SKM-1 (cell line): ENCODE measurements around the gene MOB1A.
"Not testable (repeated sequence)": the region's sequence is repeated elsewhere in the genome, so short reads cannot be mapped to it uniquely, and the experiment has no call there.

ENCODE experiments used
- DNase-seq: peaks from one replicate; lab custom pipeline; 2025; ENCODE audit not compliant: unreplicated experiment; lab: John Stamatoyannopoulos, UW

Gene MOB1A

DNA sequence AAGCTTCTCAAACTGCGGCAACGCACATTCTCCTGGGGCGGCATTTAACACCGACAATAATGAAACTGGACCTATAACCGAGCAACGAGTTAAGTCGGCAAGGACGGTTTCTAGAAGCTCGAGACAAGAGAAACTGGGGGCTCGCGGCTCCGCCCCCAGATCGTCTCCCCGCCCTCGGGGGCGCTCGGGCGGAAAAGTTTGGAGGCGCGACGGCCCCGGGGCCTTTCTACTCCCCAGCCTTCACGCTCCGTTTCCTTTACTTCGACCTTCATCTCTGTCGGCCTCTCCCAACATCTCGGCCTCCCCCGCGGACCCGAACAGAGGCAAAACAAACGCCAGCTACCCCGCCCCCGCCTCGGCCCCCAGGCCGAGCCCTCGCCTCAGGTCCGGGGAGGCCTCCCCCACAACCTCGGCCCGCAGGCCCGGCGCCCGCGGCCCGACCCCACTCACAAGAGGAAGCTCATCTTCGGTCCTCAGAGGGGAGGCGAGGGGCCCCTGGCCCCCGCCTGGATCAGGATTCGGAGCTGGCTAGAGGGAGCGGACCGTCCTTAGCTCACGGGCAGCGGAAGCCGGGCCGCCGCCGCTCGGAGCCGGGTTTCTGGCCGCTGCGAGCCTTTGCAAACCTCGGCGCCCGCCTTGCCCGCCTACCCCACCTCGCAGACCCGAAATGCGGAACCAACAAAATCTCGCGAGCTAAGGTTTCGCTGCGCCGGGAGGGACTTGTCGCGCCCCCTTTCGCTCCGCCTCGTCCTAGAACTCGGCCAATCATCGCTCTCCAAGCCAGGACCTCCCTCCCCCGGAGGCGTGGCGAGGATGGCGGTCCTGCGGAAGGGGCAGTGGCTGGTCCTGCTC lies at the start of gene MOB1A:
TSS of gene MOB1A (minus strand) at position 669 of the 852 bp plus-strand sequence. CDS start at position 464, 205 bp downstream.
- peak; percentile 94 for DNase-seq

- no peak for DNase-seq
Measured at GRCh38 chr2:74227646-74228045, 49.0 kb upstream of the MOB1A start.

DNA sequence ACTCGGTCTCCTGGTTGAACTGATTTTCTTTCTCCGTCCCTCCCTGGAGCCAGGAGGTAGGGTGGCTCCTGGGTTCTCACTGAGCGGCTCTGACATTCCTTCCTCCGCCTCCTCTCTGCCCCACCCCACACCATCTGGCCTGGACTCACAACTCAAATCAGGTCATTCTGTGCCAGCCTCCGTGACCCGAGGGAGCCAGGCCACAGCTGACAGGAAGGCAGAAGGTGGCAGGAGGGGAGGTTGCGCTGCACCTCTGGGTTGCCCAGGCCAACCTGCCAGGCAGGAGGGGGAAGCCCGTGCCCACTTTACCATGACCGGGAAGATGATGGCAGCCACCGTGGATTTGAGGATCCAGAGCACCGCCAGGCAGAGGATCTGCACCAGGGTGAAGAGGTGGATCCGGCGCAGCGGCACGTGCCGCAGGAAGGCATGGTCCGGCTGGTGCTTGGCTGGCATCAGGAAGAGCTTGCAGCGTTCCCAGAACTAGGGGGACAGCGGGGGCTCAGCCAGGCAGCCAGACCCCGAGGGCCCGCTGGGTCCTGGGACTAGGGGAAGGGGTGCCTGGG lies 48.1 kb upstream of the MOB1A start:
- DNase-seq: no peak

DNA sequence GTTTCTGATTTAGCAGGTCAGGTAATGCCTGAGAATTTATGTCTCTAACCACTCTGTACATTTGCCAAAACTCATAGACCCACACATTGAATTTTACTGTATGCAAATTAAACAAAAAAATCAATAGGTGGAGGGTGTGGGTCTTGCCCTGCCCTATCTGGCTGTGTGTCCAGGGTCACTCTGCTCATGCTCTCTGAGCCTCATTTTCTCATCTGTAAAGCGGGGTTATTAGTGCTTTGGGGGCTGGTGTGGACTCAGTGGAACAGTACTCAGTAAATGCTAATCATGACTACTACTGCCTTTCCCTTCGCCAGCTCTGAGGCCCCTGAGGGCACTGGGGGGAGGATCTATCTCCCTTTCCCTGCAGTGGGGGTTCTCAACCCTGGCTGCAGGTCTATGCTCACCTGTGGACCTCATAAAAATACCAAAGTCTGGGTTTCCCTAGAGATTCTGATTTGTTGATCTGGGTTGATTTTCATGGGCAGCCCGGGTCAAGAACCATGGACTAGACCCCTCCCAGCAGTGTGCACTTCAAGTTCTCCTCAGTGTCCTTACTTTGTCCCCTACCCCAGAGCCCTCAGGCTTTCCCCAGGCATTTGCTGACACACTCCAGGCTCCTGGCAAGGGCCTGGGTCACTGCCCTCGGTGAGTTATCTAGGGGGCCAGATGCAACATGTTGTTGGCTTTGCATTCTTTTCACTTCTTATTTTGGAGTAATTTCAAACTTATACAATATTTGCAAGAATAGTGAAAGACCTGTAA lies 47.2 kb upstream of the MOB1A start:
- DNase-seq: no peak

DNA sequence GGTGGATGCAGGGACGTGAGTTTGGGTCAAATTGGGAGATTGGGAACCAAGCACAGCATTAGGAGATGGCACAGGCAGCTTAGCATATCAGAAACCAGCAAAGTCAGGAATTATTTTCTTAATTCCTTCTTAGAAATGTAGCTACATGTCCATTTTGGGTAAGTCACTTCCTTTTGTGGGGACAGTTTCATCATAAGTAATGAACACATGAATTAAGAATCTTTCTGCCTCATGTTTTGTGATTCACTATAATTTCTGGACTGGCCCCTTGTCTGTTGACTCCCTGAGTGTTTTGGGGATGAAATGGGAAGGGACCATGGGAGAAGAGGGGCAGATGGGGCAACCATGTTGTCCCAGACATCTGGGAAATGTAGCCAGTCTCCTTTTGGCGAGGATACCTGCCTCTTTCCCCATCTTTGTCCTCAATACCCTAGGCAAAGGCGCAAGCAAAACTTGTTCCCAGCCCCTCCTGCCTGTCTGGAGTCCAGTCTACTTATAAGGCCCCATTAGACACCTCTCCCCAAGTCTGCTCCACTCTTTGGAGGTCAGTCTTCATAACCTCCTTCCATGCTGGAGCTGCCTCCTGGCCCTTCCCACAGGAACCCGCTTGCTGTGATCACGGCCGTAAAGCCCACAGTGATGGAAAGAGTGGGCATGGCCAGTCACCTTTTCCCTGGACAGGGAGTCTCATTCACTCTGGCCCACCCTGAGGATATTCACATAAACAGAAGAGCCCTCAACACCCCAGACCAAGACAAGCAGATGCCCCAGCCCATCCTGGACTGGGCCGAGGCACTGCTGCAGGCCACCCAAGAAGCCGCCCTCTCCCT lies 45.5 kb upstream of the MOB1A start:
- DNase-seq: no peak

DNA sequence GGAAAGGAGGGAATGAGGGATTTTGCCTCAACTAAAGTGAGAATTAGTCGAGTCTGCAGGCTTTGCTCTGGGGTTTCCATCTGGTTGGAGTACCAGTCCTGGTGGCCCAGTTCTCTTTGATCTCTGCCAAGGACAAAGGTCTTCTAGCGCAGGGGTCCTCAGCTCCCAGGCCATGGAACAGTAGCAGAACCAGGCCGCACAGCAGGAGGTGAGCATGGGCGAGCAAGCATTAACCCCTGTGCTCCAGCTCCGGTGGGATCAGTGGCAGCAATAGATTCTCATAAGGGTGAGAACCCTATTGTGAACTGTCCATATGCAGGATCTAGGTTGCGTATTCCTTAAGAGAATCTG lies 43.6 kb upstream of the MOB1A start:
- no peak for DNase-seq

DNA sequence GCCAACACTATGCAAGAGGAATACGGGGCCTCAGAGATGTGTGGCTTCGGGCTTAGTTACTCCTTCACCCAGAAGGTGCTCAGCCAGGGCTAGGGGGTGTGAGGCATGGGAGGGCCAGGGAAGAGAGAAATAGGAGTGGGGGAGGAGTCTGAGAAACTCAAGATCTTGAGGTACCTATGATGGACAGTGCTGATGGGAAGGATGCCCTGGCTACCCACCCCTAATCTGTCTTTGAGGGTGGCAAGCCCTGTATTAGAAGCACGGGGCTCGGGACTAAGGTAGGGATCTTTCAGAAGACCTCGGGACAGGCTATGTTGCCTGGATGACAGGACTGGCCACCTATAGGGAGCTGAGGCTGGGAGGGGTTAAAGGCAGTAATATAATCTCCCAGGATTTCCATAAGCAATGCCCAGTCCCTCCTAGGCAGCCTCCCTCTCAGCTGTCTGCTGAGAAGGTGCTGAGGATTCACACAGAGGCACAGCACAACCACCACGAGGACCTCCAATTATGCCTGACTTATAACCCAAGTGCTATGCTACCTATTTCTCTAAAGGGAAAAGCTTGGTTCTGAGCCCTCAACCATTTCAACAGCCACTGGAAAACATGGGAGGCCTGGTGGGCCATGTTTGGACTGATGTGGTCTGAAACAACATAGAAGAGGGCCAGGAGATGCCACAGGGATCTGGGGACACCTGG lies 43.1 kb upstream of the MOB1A start:
- DNase-seq: no peak

DNA sequence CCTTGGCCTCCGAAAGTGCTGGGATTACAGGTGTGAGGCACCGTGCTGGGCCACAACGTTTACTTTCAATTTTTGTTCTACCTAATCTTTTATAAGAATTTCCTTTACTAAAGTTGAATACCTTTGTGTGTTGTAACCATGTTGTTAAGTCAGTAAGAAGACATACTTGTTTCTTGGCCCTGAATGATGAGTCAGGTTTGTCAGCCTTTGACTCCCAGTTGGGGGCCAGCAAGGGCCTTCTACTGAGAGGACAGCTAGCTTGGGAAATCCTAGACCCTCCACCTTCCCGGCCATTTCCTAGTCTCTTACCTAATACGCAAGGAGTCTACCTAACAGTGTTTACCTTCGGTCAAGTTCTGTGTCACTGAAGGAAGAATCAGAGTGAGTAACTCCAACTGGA lies 42.4 kb upstream of the MOB1A start:
- no peak for DNase-seq

- no peak for DNase-seq
Measured at GRCh38 chr2:74219846-74220486, 41.3 kb upstream of the MOB1A start.

DNA sequence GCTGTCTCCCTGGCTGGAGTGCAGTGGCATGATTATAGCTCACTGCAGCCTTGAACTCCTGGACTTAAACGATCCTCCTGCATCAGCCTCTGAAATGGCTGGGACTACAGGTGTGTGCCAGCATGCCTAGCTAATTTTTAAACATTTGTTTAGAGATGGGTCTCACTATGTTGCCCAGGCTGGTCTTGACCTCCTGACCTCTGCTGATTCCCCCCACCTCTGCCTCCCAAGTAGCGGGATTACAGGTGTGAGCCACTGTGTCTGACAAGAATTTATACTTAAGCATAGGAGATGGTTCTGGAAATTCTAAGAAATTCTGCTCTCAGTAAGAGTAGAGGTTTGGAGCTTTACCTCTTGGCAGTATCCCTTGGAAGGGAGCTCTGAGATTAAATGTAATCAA lies 38.0 kb upstream of the MOB1A start:
- DNase-seq: no peak

DNA sequence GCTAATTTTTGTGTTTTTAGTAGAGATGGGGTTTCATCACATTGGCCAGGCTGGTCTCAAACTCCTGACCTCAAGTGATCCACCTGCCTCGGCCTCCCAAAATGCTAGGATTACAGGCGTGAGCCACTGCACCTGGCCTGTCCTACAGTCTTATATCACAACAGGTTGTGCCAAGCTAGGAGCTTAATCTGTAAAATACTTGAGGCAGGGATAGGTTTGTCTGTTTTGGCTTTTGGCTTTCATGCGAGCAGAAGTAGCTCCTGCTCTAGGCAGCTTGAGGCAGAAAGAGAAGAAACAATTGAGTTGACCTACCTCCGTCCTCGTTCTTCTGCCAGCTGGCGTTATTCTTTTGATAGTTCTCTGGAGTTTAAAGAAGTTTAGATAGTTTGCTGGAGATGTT lies 37.1 kb upstream of the MOB1A start:
- DNase-seq: not testable (repeated sequence)

DNA sequence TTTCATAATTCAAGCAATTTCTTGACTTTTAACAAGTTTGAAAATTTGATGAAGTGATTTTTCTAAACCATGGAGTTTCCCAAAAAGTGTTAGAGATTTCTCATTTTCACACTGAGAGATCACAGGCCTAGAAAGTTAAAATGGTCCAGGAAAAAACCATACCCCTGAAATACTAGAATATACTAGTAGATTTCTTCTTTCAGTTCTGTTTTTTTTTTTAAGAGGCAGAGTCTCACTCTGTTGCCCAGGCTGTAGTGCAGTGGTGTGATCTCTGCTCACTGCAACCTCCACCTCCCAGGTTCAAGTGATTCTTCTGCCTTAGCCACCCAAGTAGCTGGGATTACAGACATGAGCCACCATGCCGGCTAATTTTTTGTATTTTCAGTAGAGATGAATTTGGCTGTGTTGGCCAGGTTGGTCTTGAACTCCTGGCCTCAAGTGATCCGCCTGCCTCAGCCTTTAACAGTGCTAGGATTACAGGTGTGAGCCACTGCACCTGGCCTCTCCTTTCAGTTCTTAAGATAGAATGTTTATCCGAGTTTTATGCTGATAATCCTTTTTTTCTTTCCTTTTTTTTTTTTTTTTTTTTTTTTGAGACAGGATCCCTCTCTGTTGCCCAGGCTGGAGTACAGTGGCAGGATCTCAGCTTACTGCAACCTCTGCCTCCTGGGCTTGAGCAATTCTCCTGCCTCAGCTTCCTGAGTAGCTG lies 34.2 kb upstream of the MOB1A start:
- no peak for DNase-seq

DNA sequence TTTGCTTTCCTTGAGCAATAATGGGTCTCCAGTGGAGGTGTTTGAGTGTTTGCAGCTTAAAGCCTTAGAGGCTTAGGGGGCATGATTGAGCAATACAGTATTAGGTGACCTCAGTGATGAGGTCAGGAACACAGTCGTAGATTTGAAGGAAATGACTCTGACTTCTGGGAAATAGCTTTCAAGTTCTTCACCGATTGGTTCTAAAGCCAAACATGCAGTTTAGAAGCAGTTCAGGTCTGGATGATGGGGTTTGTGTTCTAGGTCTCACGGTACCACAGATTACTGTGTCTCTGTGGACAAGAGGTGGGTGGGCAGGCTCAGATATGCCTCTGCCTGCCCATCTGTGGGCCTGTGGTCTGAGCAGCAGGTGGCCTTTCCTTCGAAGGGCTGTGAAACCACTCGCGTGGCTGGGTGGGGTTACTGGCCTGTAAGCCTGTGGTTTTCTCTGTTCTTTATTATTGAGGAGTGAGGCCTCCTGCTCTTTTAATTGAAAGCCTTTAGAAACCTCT lies 27.6 kb upstream of the MOB1A start:
- peak; percentile 25 for DNase-seq

DNA sequence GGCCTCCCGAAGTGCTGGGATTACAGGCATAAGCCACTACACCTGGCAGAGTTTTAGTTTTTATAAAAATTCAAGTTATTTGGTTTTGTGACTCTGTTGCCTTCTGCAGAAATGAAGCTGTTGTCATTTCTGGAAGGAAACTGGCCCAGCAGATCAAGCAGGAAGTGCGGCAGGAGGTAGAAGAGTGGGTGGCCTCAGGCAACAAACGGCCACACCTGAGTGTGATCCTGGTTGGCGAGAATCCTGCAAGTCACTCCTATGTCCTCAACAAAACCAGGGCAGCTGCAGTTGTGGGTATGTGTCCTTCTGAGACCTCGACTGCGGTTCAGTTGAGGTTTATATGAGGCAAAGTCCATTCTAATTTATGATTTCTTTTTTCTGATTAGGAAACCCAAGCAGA lies 26.9 kb upstream of the MOB1A start:
- no peak for DNase-seq

GRCh38 chr2:74205113-74205512 lies 26.4 kb upstream of the MOB1A start:
- no peak for DNase-seq

DNA sequence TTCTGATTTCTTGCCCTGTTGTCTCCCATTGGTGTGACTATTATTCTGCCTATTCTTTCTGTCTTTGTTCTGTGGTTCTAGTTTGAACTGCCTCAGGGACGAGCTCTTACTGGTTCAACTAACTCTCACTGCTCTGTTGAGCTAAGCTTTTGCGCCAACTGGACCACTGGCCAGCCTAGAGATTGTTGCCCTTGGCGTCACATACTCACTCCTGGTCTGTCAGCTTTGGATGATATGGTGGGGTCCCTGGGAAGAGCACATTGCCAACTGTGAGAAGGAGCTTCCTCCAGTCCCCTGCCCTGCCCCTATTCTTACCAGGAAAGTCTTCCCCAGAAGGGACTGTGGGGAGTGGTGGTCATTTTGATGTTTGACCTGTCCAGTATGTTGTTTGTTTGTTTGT lies 25.8 kb upstream of the MOB1A start:
- no peak for DNase-seq

- DNase-seq: no peak
Measured at GRCh38 chr2:74201596-74201995, 22.9 kb upstream of the MOB1A start.

DNA sequence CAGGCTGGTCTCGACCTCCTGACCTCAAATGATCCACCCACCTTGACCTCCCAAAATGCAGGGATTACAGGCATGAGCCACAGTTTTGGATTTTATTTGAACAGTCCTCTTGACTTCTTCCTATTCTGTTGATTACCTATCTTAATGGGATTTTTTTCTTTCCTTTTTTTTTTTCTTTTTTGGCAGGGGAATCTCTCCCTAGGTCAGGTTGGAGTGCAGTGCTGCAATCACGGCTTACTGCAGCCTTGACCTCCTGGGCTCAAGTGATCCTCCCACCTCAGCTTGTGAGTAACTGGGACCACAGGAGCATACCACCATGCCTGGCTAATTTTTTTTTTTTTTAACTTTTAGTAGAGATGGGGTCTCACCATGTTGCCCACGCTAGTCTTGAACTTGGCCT lies 22.5 kb upstream of the MOB1A start:
- DNase-seq: no peak

- DNase-seq: no peak
Measured at GRCh38 chr2:74199871-74200305, 21.2 kb upstream of the MOB1A start.
